HG02798 (cell line): Measurements from ENCODE around the gene TM2D3.

Source experiments
- ATAC-seq: cut with Tn5 transposase; IDR thresholded peaks from one replicate; pipeline ENCODE4 v1.9.1; 2021; ENCODE audit warnings: mild to moderate bottlenecking; ENCODE audit not compliant: unreplicated experiment, poor library complexity

The TM2D3 gene

GRCh38 chr15:101625980-101626379 is 26.2 kb downstream of the TM2D3 start:
- ATAC-seq, result no peak

- ATAC-seq, result no peak
Measured at GRCh38 chr15:101625184-101625583, 27.0 kb downstream of the TM2D3 start.

GRCh38 chr15:101623367-101624304 is 28.5 kb downstream of the TM2D3 start:
- no peak for ATAC-seq

- ATAC-seq, result no peak
Measured at GRCh38 chr15:101621961-101622360, 30.2 kb downstream of the TM2D3 start.

GRCh38 chr15:101620671-101621070 is 31.5 kb downstream of the TM2D3 start:
- no peak for ATAC-seq

GRCh38 chr15:101619615-101619865 is 32.6 kb downstream of the TM2D3 start:
- no peak for ATAC-seq

- ATAC-seq, result no peak
Measured at GRCh38 chr15:101618851-101619614, 33.1 kb downstream of the TM2D3 start.

GRCh38 chr15:101618076-101618475 is 34.1 kb downstream of the TM2D3 start:
- no peak for ATAC-seq

- ATAC-seq, result no peak
Measured at GRCh38 chr15:101617390-101617965, 34.7 kb downstream of the TM2D3 start.

GRCh38 chr15:101615986-101616848 is 36.0 kb downstream of the TM2D3 start:
- no peak for ATAC-seq

GRCh38 chr15:101615414-101615985 is 36.7 kb downstream of the TM2D3 start:
- ATAC-seq, result no peak

- no peak for ATAC-seq
Measured at GRCh38 chr15:101614761-101615160, 37.4 kb downstream of the TM2D3 start.

GRCh38 chr15:101614001-101614585 is 38.1 kb downstream of the TM2D3 start:
- ATAC-seq, result no peak

- ATAC-seq, result no peak
Measured at GRCh38 chr15:101613130-101614000, 38.8 kb downstream of the TM2D3 start.

- no peak for ATAC-seq
Measured at GRCh38 chr15:101612676-101613075, 39.5 kb downstream of the TM2D3 start.

- no peak for ATAC-seq
Measured at GRCh38 chr15:101611580-101612299, 40.4 kb downstream of the TM2D3 start.

GRCh38 chr15:101611007-101611406 is 41.2 kb downstream of the TM2D3 start:
- no peak for ATAC-seq

GRCh38 chr15:101610611-101611000 is 41.6 kb downstream of the TM2D3 start:
- no peak for ATAC-seq
